ENCODE measurements around the gene SPIRE2.

The SPIRE2 gene

DNA sequence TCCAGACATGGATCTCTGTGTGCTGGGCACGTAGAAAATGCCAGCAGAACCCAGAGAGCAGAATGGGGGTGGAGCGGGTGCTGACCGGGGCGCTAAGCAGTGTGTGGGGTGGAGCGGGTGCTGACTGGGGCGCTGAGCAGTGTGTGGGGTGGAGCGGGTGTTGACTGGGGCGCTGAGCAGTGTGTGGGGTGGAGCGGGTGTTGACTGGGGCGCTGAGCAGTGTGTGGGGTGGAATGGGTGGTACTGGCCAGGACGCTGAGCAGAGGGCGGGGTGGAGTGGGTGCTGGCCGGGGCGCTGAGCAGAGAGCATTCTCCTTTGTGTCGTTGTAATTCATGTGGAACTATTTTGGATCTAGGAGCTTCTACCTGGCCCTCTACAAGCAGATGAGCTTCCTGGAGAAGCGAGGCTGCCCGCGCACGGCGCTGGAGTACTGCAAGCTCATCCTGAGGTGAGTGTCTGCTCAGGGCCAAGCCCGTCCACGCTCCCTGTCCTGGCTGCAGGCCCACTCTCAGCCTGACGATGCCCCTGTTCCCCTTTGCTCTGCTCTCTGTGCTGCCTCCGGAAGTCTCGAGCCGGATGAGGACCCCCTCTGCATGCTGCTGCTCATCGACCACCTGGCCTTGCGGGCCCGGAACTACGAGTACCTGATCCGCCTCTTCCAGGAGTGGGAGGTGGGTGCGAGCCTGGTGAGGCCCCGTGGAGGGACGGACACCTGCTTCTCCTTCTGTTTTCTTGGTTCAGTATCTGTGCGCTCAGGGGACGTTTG lies 70.1 kb downstream of the SPIRE2 start:
- H3K27ac ChIP-seq (ENCODE audit: low read length), result no peak overlapping the region
- peaks cover 41% of the 10 kb centered on the region for H3K36me3 ChIP-seq (replicated peaks; ENCODE audit: low read depth, low read length)
- no peaks in the 10 kb centered on the region for H3K4me1 ChIP-seq (ENCODE audit: low read length)
- H2AFZ ChIP-seq (ENCODE audit: low read depth, low read length), result no peak overlapping the region
- H3K4me3 ChIP-seq (ENCODE audit: low read length), result no peak overlapping the region
- H3K79me2 ChIP-seq (ENCODE audit: low read length), result no peaks in the 10 kb centered on the region
- H3K27me3 ChIP-seq (ENCODE audit: low read depth, low read length), result no peaks in the 10 kb centered on the region
- H4K20me1 ChIP-seq (ENCODE audit: insufficient read depth, low read length), result no peaks in the 10 kb centered on the region
- TF ChIP-seq, protein P1, sequence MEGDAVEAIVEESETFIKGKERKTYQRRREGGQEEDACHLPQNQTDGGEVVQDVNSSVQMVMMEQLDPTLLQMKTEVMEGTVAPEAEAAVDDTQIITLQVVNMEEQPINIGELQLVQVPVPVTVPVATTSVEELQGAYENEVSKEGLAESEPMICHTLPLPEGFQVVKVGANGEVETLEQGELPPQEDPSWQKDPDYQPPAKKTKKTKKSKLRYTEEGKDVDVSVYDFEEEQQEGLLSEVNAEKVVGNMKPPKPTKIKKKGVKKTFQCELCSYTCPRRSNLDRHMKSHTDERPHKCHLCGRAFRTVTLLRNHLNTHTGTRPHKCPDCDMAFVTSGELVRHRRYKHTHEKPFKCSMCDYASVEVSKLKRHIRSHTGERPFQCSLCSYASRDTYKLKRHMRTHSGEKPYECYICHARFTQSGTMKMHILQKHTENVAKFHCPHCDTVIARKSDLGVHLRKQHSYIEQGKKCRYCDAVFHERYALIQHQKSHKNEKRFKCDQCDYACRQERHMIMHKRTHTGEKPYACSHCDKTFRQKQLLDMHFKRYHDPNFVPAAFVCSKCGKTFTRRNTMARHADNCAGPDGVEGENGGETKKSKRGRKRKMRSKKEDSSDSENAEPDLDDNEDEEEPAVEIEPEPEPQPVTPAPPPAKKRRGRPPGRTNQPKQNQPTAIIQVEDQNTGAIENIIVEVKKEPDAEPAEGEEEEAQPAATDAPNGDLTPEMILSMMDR (IDR thresholded peaks at IDR 0.05; ENCODE audit: low read depth, low read length), result no peak
- no peak for TF ChIP-seq EZH2phosphoT487 (IDR thresholded peaks at IDR 0.05; ENCODE audit: low read depth)
- H3K9me3 ChIP-seq (ENCODE audit: insufficient read depth, low read length), result no peaks in the 10 kb centered on the region
- no peak overlapping the region for H3K4me2 ChIP-seq (ENCODE audit: low read length)
- no peak overlapping the region for H3K9ac ChIP-seq (ENCODE audit: low read length)

DNA sequence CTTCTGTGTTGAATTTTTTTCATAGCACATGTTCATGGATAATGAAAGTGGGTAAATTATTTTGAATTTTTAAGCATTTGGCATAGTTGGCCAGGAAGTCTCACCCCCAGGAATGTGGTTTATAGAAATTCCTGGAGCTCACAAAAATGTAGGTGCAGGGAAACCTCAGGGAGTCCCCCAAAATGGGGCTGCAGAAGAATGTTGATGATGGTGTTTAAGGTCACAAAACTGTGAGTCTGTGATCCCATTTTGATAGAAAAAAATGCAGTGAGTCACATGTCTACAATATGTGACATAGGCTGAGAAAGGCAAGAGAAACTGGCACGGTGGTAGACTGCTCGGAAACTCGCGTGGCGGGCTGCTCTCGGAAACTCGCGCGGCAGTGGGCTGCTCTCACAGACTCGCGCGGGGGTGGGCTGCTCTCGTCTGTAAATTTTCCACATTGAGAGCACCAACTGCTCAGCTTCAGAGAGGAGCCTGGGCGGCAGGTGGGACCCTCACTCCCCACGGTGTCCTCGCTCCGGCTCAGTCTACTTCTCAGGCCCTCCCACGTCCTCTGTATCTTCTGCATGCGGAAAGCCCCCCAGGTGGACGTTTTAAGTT lies 71.7 kb downstream of the SPIRE2 start:
- Histone ChIP-seq H3K27ac (ENCODE audit: low read length) (no peak overlapping the region), H3K9ac (ENCODE audit: low read length) (no peak overlapping the region), H3K9me3 (ENCODE audit: insufficient read depth, low read length) (no peaks in the 10 kb centered on the region), H3K36me3 (replicated peaks; ENCODE audit: low read depth, low read length) (peaks cover 43% of the 10 kb centered on the region), H3K4me2 (ENCODE audit: low read length) (no peak overlapping the region), H3K4me1 (ENCODE audit: low read length) (no peaks in the 10 kb centered on the region), H3K4me3 (ENCODE audit: low read length) (no peak overlapping the region), H3K27me3 (ENCODE audit: low read depth, low read length) (no peaks in the 10 kb centered on the region), H3K79me2 (ENCODE audit: low read length) (no peaks in the 10 kb centered on the region), H4K20me1 (ENCODE audit: insufficient read depth, low read length) (no peaks in the 10 kb centered on the region), H2AFZ (ENCODE audit: low read depth, low read length) (no peak overlapping the region)
- TF ChIP-seq, protein P1 (IDR thresholded peaks at IDR 0.05; ENCODE audit: low read depth, low read length), result no peak
- no peak for TF ChIP-seq EZH2phosphoT487 (IDR thresholded peaks at IDR 0.05; ENCODE audit: low read depth)

DNA sequence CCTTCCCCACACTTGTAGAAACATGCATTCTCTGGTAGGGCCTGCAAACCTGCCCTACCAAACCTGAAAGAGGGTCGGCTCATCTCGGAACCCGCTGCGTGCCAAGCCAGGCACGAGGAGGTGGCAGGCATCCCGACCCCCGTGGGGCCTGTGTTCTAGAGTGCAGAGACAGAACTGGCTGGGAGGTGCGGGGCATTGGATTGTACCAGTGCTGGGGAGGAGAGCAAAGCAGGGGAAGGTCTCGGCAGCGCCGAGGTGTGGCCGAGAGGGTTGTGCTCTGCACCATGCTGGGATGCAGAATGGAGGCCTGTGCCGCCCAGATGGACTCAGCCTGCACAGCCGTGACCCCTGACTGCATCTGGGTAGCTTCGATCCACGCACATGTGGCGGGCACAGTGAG lies 72.6 kb downstream of the SPIRE2 start:
- H3K9me3 ChIP-seq (ENCODE audit: insufficient read depth, low read length), result no peaks in the 10 kb centered on the region
- H3K79me2 ChIP-seq (ENCODE audit: low read length), result no peaks in the 10 kb centered on the region
- H3K4me2 ChIP-seq (ENCODE audit: low read length), result no peak overlapping the region
- H3K9ac ChIP-seq (ENCODE audit: low read length), result no peak overlapping the region
- H3K36me3 ChIP-seq (replicated peaks; ENCODE audit: low read depth, low read length), result peaks cover 36% of the 10 kb centered on the region
- no peak for TF ChIP-seq EZH2phosphoT487 (IDR thresholded peaks at IDR 0.05; ENCODE audit: low read depth)
- no peak overlapping the region for H3K27ac ChIP-seq (ENCODE audit: low read length)
- H3K4me3 ChIP-seq (ENCODE audit: low read length), result no peak overlapping the region
- no peaks in the 10 kb centered on the region for H3K4me1 ChIP-seq (ENCODE audit: low read length)
- H4K20me1 ChIP-seq (ENCODE audit: insufficient read depth, low read length), result no peaks in the 10 kb centered on the region
- H3K27me3 ChIP-seq (ENCODE audit: low read depth, low read length), result no peaks in the 10 kb centered on the region
- no peak overlapping the region for H2AFZ ChIP-seq (ENCODE audit: low read depth, low read length)

DNA sequence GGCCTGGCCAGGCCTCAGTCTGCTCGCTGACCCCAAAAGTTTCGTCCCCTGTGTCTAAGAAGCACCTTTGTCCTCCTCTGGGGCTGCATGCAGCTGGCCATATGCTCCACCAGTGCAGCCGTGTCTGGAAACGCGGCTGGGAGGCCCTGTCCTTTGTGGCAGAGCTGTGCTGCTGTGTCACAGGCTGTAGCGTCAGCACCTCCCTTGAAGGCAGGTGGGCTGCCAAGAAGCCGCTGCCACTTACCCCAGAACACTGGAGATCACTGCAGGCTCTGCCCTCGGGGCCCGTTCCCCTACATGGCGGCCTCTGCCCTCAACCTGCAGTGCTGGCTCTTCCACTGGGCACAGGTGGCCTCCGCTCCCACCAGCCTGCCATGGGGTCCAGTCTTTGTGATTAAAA lies 74.7 kb downstream of the SPIRE2 start:
- Histone ChIP-seq H4K20me1 (ENCODE audit: insufficient read depth, low read length) (no peaks in the 10 kb centered on the region), H3K79me2 (ENCODE audit: low read length) (no peaks in the 10 kb centered on the region), H3K4me3 (ENCODE audit: low read length) (no peak overlapping the region), H3K9me3 (ENCODE audit: insufficient read depth, low read length) (no peaks in the 10 kb centered on the region), H3K4me2 (ENCODE audit: low read length) (no peak overlapping the region), H2AFZ (ENCODE audit: low read depth, low read length) (no peak overlapping the region), H3K4me1 (ENCODE audit: low read length) (no peaks in the 10 kb centered on the region), H3K9ac (ENCODE audit: low read length) (no peak overlapping the region), H3K36me3 (replicated peaks; ENCODE audit: low read depth, low read length) (peaks cover 45% of the 10 kb centered on the region), H3K27ac (ENCODE audit: low read length) (no peak overlapping the region), H3K27me3 (ENCODE audit: low read depth, low read length) (no peaks in the 10 kb centered on the region)
- no peak for TF ChIP-seq EZH2phosphoT487 (IDR thresholded peaks at IDR 0.05; ENCODE audit: low read depth)
- TF ChIP-seq, protein P1 (IDR thresholded peaks at IDR 0.05; ENCODE audit: low read depth, low read length), result no peak

All from OCI-LY3 (cell line).